Testis (tissue), 2 donors: ENCODE measurements around the gene SH3TC1.

Experiments
- POLR2A ChIP-seq: fragments of 450-650 bp; IDR thresholded peaks from one replicate; pipeline ENCODE4 v1.6.1; 2017; ENCODE audit warnings: antibody characterized with exemption, mild to moderate bottlenecking, moderate library complexity
- TF ChIP-seq, protein P1 (sequence below), 3 experiments: fragments of 450-650 bp in 2 of 3; fragments of 200-600 bp in 1 of 3; sonication (generic) in 1 of 3; IDR thresholded peaks; one replicate each; pipeline ENCODE4 v1.5.1; 2016 to 2019; ENCODE audit warnings: antibody characterized with exemption in 3 of 3, mild to moderate bottlenecking in 2 of 3, moderate library complexity in 1 of 3

DNA sequence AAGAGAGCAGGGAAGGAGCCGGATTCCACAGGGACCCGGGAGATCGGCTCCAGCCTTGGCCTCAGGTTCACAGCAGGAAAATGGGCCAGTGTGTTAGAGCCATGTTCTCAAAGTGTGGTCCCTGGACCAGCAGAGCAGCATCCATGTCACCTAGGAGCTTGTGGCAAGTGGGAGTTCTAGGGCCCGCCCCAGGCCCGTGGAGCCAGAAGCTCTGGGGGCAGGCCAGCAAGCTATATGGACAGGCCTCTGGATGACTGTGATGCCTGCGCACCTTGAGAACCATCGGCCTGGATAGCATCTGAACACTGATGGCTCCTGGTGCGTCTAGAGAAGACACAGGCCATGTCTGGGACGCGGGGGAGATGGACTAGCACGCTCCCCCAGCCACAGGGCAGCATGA is 33.7 kb downstream of the SH3TC1 start:
- TF ChIP-seq, protein P1, sequence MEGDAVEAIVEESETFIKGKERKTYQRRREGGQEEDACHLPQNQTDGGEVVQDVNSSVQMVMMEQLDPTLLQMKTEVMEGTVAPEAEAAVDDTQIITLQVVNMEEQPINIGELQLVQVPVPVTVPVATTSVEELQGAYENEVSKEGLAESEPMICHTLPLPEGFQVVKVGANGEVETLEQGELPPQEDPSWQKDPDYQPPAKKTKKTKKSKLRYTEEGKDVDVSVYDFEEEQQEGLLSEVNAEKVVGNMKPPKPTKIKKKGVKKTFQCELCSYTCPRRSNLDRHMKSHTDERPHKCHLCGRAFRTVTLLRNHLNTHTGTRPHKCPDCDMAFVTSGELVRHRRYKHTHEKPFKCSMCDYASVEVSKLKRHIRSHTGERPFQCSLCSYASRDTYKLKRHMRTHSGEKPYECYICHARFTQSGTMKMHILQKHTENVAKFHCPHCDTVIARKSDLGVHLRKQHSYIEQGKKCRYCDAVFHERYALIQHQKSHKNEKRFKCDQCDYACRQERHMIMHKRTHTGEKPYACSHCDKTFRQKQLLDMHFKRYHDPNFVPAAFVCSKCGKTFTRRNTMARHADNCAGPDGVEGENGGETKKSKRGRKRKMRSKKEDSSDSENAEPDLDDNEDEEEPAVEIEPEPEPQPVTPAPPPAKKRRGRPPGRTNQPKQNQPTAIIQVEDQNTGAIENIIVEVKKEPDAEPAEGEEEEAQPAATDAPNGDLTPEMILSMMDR (IDR thresholded peaks at IDR 0.05), result no peak
- no peak for TF ChIP-seq POLR2A
